T-helper 1 cell (primary cell): ENCODE measurements around the gene MTHFR.

Experiments
- DNase-seq, 5 donors: peaks; one replicate each; pipeline ENCODE4 v3.0.0-alpha.2; 2012 to 2020

MTHFR gene

GRCh38 chr1:11796036-11796828 lies 9.5 kb downstream of the MTHFR start:
- DNase-seq, result no peak

- DNase-seq, result no peak
These were observed 10.4 kb downstream of the MTHFR start for GRCh38 chr1:11795238-11795890.

GRCh38 chr1:11794446-11795237 lies 11.1 kb downstream of the MTHFR start:
- no peak for DNase-seq

GRCh38 chr1:11793819-11794218 lies 11.9 kb downstream of the MTHFR start:
- DNase-seq, result no peak

- no peak for DNase-seq
These were observed 13.7 kb downstream of the MTHFR start for GRCh38 chr1:11792106-11792505.

GRCh38 chr1:11790880-11791715 lies 14.7 kb downstream of the MTHFR start:
- DNase-seq, result no peak

- no peak for DNase-seq
These were observed 15.5 kb downstream of the MTHFR start for GRCh38 chr1:11790101-11790879.

GRCh38 chr1:11789126-11790067 lies 16.4 kb downstream of the MTHFR start:
- no peak for DNase-seq

GRCh38 chr1:11788549-11789053 lies 17.2 kb downstream of the MTHFR start:
- DNase-seq, result no peak

GRCh38 chr1:11787804-11788436 lies 17.8 kb downstream of the MTHFR start:
- no peak for DNase-seq

- DNase-seq, result no peak
These were observed 18.4 kb downstream of the MTHFR start for GRCh38 chr1:11787251-11787803.

- DNase-seq, result no peak
These were observed 19.6 kb downstream of the MTHFR start for GRCh38 chr1:11786168-11786567.

- peak in 1 of 5 donors; percentile 22 for DNase-seq
These were observed 20.6 kb downstream of the MTHFR start for GRCh38 chr1:11784993-11785769.

GRCh38 chr1:11784256-11784992 lies 21.3 kb downstream of the MTHFR start:
- DNase-seq, result no peak

- DNase-seq, result no peak
These were observed 22.2 kb downstream of the MTHFR start for GRCh38 chr1:11783556-11783955.

GRCh38 chr1:11782127-11782708 lies 23.5 kb downstream of the MTHFR start:
- DNase-seq, result no peak

- DNase-seq, result no peak
These were observed 24.5 kb downstream of the MTHFR start for GRCh38 chr1:11781297-11781696.
